HepG2 (cell line): ENCODE data around the gene CCDC73. TPM values are rescaled to one million over a fixed set of nuclear protein-coding genes. Genes with fewer than 3 reads are reported as not detected.

ENCODE experiments used
- AGO1 ChIP-seq: fragments of 200-400 bp; formaldehyde crosslinking; IDR thresholded peaks from 2 replicates; pipeline ENCODE4 v1.6.1; 2017; ENCODE audit warnings: mild to moderate bottlenecking, low read depth, low read length, moderate library complexity; ENCODE audit not compliant: poor library complexity, severe bottlenecking
- BORCS8-MEF2B ChIP-seq: sonication (generic); formaldehyde crosslinking; IDR thresholded peaks from 2 replicates; pipeline ENCODE4 v1.8.0; 2022; ENCODE audit warnings: mild to moderate bottlenecking, missing genetic modification reagents
- IKZF1 ChIP-seq: fragments of 450-650 bp; IDR thresholded peaks from 2 replicates; pipeline ENCODE4 v1.7.1; 2016
- MYC ChIP-seq: sonication (generic); formaldehyde crosslinking; IDR thresholded peaks from 2 replicates; pipeline ENCODE4 v1.9.0; 2021; ENCODE audit warnings: missing genetic modification reagents, borderline replicate concordance
- POGZ ChIP-seq: sonication (generic); formaldehyde crosslinking; IDR thresholded peaks from 2 replicates; pipeline ENCODE4 v1.4.0; 2020; ENCODE audit warnings: mild to moderate bottlenecking, missing genetic modification reagents
- RERE ChIP-seq: IDR thresholded peaks from 2 replicates; pipeline ENCODE4 v1.6.1; 2016; ENCODE audit warnings: low read depth, missing genetic modification reagents, missing compliant biosample characterization
- TBX3 ChIP-seq: fragments of 450-650 bp; IDR thresholded peaks from 2 replicates; pipeline ENCODE4 v1.6.1; 2017; ENCODE audit warnings: antibody characterized with exemption, mild to moderate bottlenecking, inconsistent platforms, borderline replicate concordance
- ZBTB1 ChIP-seq: sonication (generic); formaldehyde crosslinking; IDR thresholded peaks from 2 replicates; pipeline ENCODE4 v1.4.0; 2020; ENCODE audit warnings: missing genetic modification reagents, borderline replicate concordance
- ZNF10 ChIP-seq: sonication (generic); formaldehyde crosslinking; IDR thresholded peaks from 2 replicates; pipeline ENCODE4 v1.4.0; 2020; ENCODE audit warnings: mild to moderate bottlenecking, low read depth, missing genetic modification reagents, borderline replicate concordance
- ZNF12 ChIP-seq: sonication (generic); formaldehyde crosslinking; IDR thresholded peaks from 2 replicates; pipeline ENCODE4 v1.5.0; 2020; ENCODE audit warnings: missing genetic modification reagents
- ZNF230 ChIP-seq: sonication (generic); formaldehyde crosslinking; IDR thresholded peaks from 2 replicates; pipeline ENCODE4 v1.4.0; 2020; ENCODE audit warnings: mild to moderate bottlenecking, missing genetic modification reagents
- ZNF350 ChIP-seq: sonication (generic); formaldehyde crosslinking; IDR thresholded peaks from 2 replicates; pipeline ENCODE4 v1.4.0; 2020; ENCODE audit warnings: mild to moderate bottlenecking, low read depth, missing genetic modification reagents, borderline replicate concordance
- ZNF354B ChIP-seq: sonication (generic); formaldehyde crosslinking; IDR thresholded peaks from 2 replicates; pipeline ENCODE4 v1.8.0; 2022; ENCODE audit warnings: mild to moderate bottlenecking, missing genetic modification reagents
- ZNF451 ChIP-seq: sonication (generic); formaldehyde crosslinking; IDR thresholded peaks from 2 replicates; pipeline ENCODE4 v1.5.0; 2020; ENCODE audit warnings: mild to moderate bottlenecking, missing genetic modification reagents
- ZNF615 ChIP-seq: sonication (generic); formaldehyde crosslinking; IDR thresholded peaks from 2 replicates; pipeline ENCODE4 v1.5.0; 2020; ENCODE audit warnings: mild to moderate bottlenecking, missing genetic modification reagents, borderline replicate concordance
- ZNF670 ChIP-seq: sonication (generic); formaldehyde crosslinking; IDR thresholded peaks from 2 replicates; pipeline ENCODE4 v1.8.0; 2022; ENCODE audit warnings: mild to moderate bottlenecking, missing genetic modification reagents, borderline replicate concordance
- ZNF83 ChIP-seq: sonication (generic); formaldehyde crosslinking; IDR thresholded peaks from 2 replicates; pipeline ENCODE4 v1.4.0; 2020; ENCODE audit warnings: missing genetic modification reagents, mild to moderate bottlenecking, borderline replicate concordance
- polyA plus RNA-seq, 8 experiments: library from polyadenylated mRNA; depleted of rRNA in 3 of 8; stranded (reverse) in 7 of 8; unstranded in 1 of 8; fragments of >200 nt; fragmentation: Illumina TruSeq in 4 of 8; extraction: Trizol in 4 of 8; gene quantifications; 2 replicates each; pipeline versions ENCODE4 v1.2.1 to v1.2.3, GENCODE V29; 2011 to 2016; ENCODE audit warnings: low read depth in 4 of 8, missing spikeins in 1 of 8, mixed read lengths in 1 of 8; ENCODE audit not compliant: insufficient read depth in 1 of 8
- total RNA-seq, 5 experiments: library from RNA; depleted of rRNA; stranded (reverse); fragments of >200 nt; fragmentation: Illumina TruSeq; extraction: Trizol; gene quantifications; 2 replicates each; pipeline ENCODE4 v1.2.3, GENCODE V29; 2016; ENCODE audit warnings: low read depth in 1 of 5
- TF ChIP-seq, protein P1 (sequence below): sonication (generic); formaldehyde crosslinking; IDR thresholded peaks from 2 replicates; pipeline ENCODE4 v1.4.0; 2020; ENCODE audit warnings: missing genetic modification reagents
- TF ChIP-seq, protein P2 (sequence below): sonication (generic); formaldehyde crosslinking; IDR thresholded peaks from 2 replicates; pipeline ENCODE4 v1.8.1; 2023; ENCODE audit warnings: mild to moderate bottlenecking, missing genetic modification reagents
- TF ChIP-seq, protein P3 (sequence below): IDR thresholded peaks from 2 replicates; pipeline ENCODE4 v1.6.1; 2018; ENCODE audit warnings: missing genetic modification reagents

The CCDC73 gene
- total and polyA plus RNA-seq, 2 of the 13 experiments (the other 11 are each of a cell fraction or from before 2014, with no cell fraction given): 0.01 to 0.11 TPM

GRCh38 chr11:32829680-32830412 is 35.4 kb upstream of the CCDC73 start, which contains the start of gene PRRG4 (continued):
- TF ChIP-seq, protein P1, sequence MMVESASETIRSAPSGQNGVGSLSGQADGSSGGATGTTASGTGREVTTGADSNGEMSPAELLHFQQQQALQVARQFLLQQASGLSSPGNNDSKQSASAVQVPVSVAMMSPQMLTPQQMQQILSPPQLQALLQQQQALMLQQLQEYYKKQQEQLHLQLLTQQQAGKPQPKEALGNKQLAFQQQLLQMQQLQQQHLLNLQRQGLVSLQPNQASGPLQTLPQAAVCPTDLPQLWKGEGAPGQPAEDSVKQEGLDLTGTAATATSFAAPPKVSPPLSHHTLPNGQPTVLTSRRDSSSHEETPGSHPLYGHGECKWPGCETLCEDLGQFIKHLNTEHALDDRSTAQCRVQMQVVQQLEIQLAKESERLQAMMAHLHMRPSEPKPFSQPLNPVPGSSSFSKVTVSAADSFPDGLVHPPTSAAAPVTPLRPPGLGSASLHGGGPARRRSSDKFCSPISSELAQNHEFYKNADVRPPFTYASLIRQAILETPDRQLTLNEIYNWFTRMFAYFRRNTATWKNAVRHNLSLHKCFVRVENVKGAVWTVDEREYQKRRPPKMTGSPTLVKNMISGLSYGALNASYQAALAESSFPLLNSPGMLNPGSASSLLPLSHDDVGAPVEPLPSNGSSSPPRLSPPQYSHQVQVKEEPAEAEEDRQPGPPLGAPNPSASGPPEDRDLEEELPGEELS (CRISPR knock-in tag): no peak
- TF ChIP-seq ZNF670 (CRISPR knock-in tag): 0 out of 2 replicates have a peak, but pooled peaks have one; percentile 7
- TF ChIP-seq MYC (CRISPR knock-in tag): no peak
- TF ChIP-seq TBX3: no peak
- no peak for TF ChIP-seq ZNF83 (CRISPR knock-in tag)
- no peak for TF ChIP-seq BORCS8-MEF2B (CRISPR knock-in tag)
- TF ChIP-seq ZNF12 (CRISPR knock-in tag): no peak
- TF ChIP-seq RERE (CRISPR knock-in tag): no peak
- TF ChIP-seq POGZ (CRISPR knock-in tag): no peak
- no peak; the same call in 1 of the 2 replicates for TF ChIP-seq ZNF350
- TF ChIP-seq ZNF615 (CRISPR knock-in tag): no peak
- TF ChIP-seq, protein P2, sequence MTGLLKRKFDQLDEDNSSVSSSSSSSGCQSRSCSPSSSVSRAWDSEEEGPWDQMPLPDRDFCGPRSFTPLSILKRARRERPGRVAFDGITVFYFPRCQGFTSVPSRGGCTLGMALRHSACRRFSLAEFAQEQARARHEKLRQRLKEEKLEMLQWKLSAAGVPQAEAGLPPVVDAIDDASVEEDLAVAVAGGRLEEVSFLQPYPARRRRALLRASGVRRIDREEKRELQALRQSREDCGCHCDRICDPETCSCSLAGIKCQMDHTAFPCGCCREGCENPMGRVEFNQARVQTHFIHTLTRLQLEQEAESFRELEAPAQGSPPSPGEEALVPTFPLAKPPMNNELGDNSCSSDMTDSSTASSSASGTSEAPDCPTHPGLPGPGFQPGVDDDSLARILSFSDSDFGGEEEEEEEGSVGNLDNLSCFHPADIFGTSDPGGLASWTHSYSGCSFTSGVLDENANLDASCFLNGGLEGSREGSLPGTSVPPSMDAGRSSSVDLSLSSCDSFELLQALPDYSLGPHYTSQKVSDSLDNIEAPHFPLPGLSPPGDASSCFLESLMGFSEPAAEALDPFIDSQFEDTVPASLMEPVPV (CRISPR knock-in tag): no peak
- TF ChIP-seq ZNF354B (CRISPR knock-in tag): no peak
- no peak for TF ChIP-seq ZNF230
- no peak for TF ChIP-seq IKZF1
- no peak for TF ChIP-seq ZBTB1 (CRISPR knock-in tag)
- TF ChIP-seq AGO1: no peak
- TF ChIP-seq ZNF451 (CRISPR knock-in tag): peak; percentile 47; the same call in 1 of the 2 replicates
- no peak for TF ChIP-seq ZNF10 (CRISPR knock-in tag)
- TF ChIP-seq, protein P3, sequence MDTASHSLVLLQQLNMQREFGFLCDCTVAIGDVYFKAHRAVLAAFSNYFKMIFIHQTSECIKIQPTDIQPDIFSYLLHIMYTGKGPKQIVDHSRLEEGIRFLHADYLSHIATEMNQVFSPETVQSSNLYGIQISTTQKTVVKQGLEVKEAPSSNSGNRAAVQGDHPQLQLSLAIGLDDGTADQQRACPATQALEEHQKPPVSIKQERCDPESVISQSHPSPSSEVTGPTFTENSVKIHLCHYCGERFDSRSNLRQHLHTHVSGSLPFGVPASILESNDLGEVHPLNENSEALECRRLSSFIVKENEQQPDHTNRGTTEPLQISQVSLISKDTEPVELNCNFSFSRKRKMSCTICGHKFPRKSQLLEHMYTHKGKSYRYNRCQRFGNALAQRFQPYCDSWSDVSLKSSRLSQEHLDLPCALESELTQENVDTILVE (CRISPR knock-in tag): no peak
